Stimulated activated naive CD8-positive, alpha-beta T cell treated with anti-CD3 and anti-CD28 coated beads, Interleukin-15, amount 100 ng/mL, for 72 hours (primary cell): ENCODE results near the gene DLX4.

Experiments used
- ATAC-seq: fragments of 150-1000 bp; cut with Tn5 transposase; 2 replicates; pipeline ENCODE4 v1.10.0; 2021; ENCODE audit warnings: mild to moderate bottlenecking, moderate library complexity
- DNase-seq, 2 donors: peaks; one replicate each; pipeline ENCODE4 v3.0.0; 2021 to 2022
- H3K27ac Mint-ChIP-seq, 2 donors: one replicate each; pipeline ENCODE4 v1.8.0; 2022; ENCODE audit warnings: mild to moderate bottlenecking in 2 of 2, mixed read lengths in 2 of 2, moderate library complexity in 2 of 2
- H3K27me3 Mint-ChIP-seq: one replicate; pipeline ENCODE4 v1.8.0; 2022; ENCODE audit warnings: mixed read lengths
- H3K4me1 Mint-ChIP-seq: one replicate; pipeline ENCODE4 v1.8.0; 2022; ENCODE audit warnings: mild to moderate bottlenecking, mixed read lengths
- H3K4me3 Mint-ChIP-seq, 2 donors: one replicate each; pipeline ENCODE4 v1.8.0; 2022; ENCODE audit warnings: mild to moderate bottlenecking in 2 of 2, mixed read lengths in 2 of 2, moderate library complexity in 1 of 2
- H3K9me3 Mint-ChIP-seq, 2 donors: one replicate each; pipeline ENCODE4 v1.8.0; 2022; ENCODE audit warnings: mixed read lengths in 2 of 2

The DLX4 gene

GRCh38 chr17:49959183-49959935 is 9.6 kb upstream of the DLX4 start:
- H3K4me3 Mint-ChIP-seq, result no peak overlapping the region
- H3K27ac Mint-ChIP-seq, result no peak overlapping the region
- peaks cover 19% of the 10 kb centered on the region for H3K4me1 Mint-ChIP-seq
- H3K27me3 Mint-ChIP-seq, result peaks cover 46% of the 10 kb centered on the region
- H3K9me3 Mint-ChIP-seq, result no peaks in the 10 kb centered on the region
- no peak for ATAC-seq
- DNase-seq, result no peak

GRCh38 chr17:49962599-49963308 is 6.2 kb upstream of the DLX4 start:
- Mint-ChIP-seq H3K4me1 (peaks cover 42% of the 10 kb centered on the region), H3K4me3 (no peak overlapping the region), H3K27me3 (peaks cover 78% of the 10 kb centered on the region), H3K27ac (no peak overlapping the region), H3K9me3 (no peaks in the 10 kb centered on the region)
- DNase-seq (no peak), ATAC-seq (no peak)

GRCh38 chr17:49963309-49963625 is 5.7 kb upstream of the DLX4 start:
- Mint-ChIP-seq H3K4me3 (peak overlapping the region; percentile 73 to 74), H3K9me3 (no peaks in the 10 kb centered on the region), H3K4me1 (peaks cover 47% of the 10 kb centered on the region), H3K27me3 (peaks cover 81% of the 10 kb centered on the region), H3K27ac (no peak overlapping the region)
- no peak for ATAC-seq
- no peak for DNase-seq

GRCh38 chr17:49963626-49964302 is 5.2 kb upstream of the DLX4 start:
- peaks cover 50% of the 10 kb centered on the region for H3K4me1 Mint-ChIP-seq
- DNase-seq (no peak), ATAC-seq (no peak)
- H3K27me3 Mint-ChIP-seq, result peaks cover 82% of the 10 kb centered on the region
- no peaks in the 10 kb centered on the region for H3K9me3 Mint-ChIP-seq
- H3K27ac Mint-ChIP-seq, result peak overlapping the region in 1 of 2 donors; percentile 16
- H3K4me3 Mint-ChIP-seq, result peak overlapping the region; percentile 73 to 74

- no peak for DNase-seq
Observed at GRCh38 chr17:49964303-49964768, 4.7 kb upstream of the DLX4 start.

GRCh38 chr17:49964769-49965523 is 4.0 kb upstream of the DLX4 start:
- peak overlapping the region; percentile 73 to 74 for H3K4me3 Mint-ChIP-seq
- no peaks in the 10 kb centered on the region for H3K9me3 Mint-ChIP-seq
- DNase-seq (peak; percentile 48), ATAC-seq (peak; percentile 38)
- no peak overlapping the region for H3K27ac Mint-ChIP-seq
- H3K27me3 Mint-ChIP-seq, result peaks cover 85% of the 10 kb centered on the region
- peaks cover 60% of the 10 kb centered on the region for H3K4me1 Mint-ChIP-seq

More at GRCh38 chr17:49964303-49964768, 4.7 kb upstream of the DLX4 start:
- peaks cover 85% of the 10 kb centered on the region for H3K27me3 Mint-ChIP-seq
- H3K4me3 Mint-ChIP-seq, result peak overlapping the region; percentile 73 to 74
- no peaks in the 10 kb centered on the region for H3K9me3 Mint-ChIP-seq
- peak overlapping the region in 1 of 2 donors; percentile 37 for H3K27ac Mint-ChIP-seq
- H3K4me1 Mint-ChIP-seq, result peaks cover 55% of the 10 kb centered on the region
- no peak for ATAC-seq

- peak overlapping the region in 1 of 2 donors; percentile 17 for H3K4me3 Mint-ChIP-seq
- H3K4me1 Mint-ChIP-seq, result peaks cover 65% of the 10 kb centered on the region
- H3K27me3 Mint-ChIP-seq, result peaks cover 91% of the 10 kb centered on the region
- no peak for DNase-seq
- H3K9me3 Mint-ChIP-seq, result no peaks in the 10 kb centered on the region
- H3K27ac Mint-ChIP-seq, result no peak overlapping the region
- no peak for ATAC-seq
Observed at GRCh38 chr17:49965524-49965909, 3.5 kb upstream of the DLX4 start.

GRCh38 chr17:49966767-49967166 is 2.2 kb upstream of the DLX4 start:
- H3K4me3 Mint-ChIP-seq, result no peak overlapping the region
- ATAC-seq (no peak), DNase-seq (no peak)
- peaks cover 93% of the 10 kb centered on the region for H3K27me3 Mint-ChIP-seq
- no peak overlapping the region for H3K27ac Mint-ChIP-seq
- H3K4me1 Mint-ChIP-seq, result peaks cover 77% of the 10 kb centered on the region
- no peaks in the 10 kb centered on the region for H3K9me3 Mint-ChIP-seq

GRCh38 chr17:49967205-49967604 is 1.8 kb upstream of the DLX4 start:
- ATAC-seq (no peak), DNase-seq (no peak)
- H3K4me3 Mint-ChIP-seq, result no peak overlapping the region
- H3K4me1 Mint-ChIP-seq, result peaks cover 82% of the 10 kb centered on the region
- H3K27me3 Mint-ChIP-seq, result peaks cover 93% of the 10 kb centered on the region
- no peak overlapping the region for H3K27ac Mint-ChIP-seq
- no peaks in the 10 kb centered on the region for H3K9me3 Mint-ChIP-seq

GRCh38 chr17:49967621-49968404 is 1.2 kb upstream of the DLX4 start:
- Mint-ChIP-seq H3K27me3 (peaks cover 93% of the 10 kb centered on the region), H3K27ac (no peak overlapping the region), H3K4me1 (peaks cover 84% of the 10 kb centered on the region), H3K4me3 (peak overlapping the region; percentile 97), H3K9me3 (no peaks in the 10 kb centered on the region)
- DNase-seq (no peak), ATAC-seq (no peak)

GRCh38 chr17:49968405-49969133 is 421 bp upstream of the DLX4 start:
- DNase-seq (peak; percentile 78 to 81), ATAC-seq (peak; percentile 90)
- Mint-ChIP-seq H3K27me3 (peaks cover 93% of the 10 kb centered on the region), H3K9me3 (no peaks in the 10 kb centered on the region), H3K4me1 (peaks cover 81% of the 10 kb centered on the region), H3K4me3 (peak overlapping the region; percentile 97), H3K27ac (peak overlapping the region in 1 of 2 donors; percentile 90)

- ATAC-seq (no peak), DNase-seq (no peak)
- no peaks in the 10 kb centered on the region for H3K9me3 Mint-ChIP-seq
- H3K27ac Mint-ChIP-seq, result no peak overlapping the region
- peak overlapping the region; percentile 97 for H3K4me3 Mint-ChIP-seq
- peaks cover 68% of the 10 kb centered on the region for H3K4me1 Mint-ChIP-seq
- H3K27me3 Mint-ChIP-seq, result peaks cover 93% of the 10 kb centered on the region
Observed at GRCh38 chr17:49969795-49970389, 902 bp downstream of the DLX4 start.

GRCh38 chr17:49970498-49970897 is 1.5 kb downstream of the DLX4 start:
- peaks cover 61% of the 10 kb centered on the region for H3K4me1 Mint-ChIP-seq
- no peak overlapping the region for H3K27ac Mint-ChIP-seq
- DNase-seq (no peak), ATAC-seq (no peak)
- peak overlapping the region; percentile 97 for H3K4me3 Mint-ChIP-seq
- H3K27me3 Mint-ChIP-seq, result peaks cover 93% of the 10 kb centered on the region
- no peaks in the 10 kb centered on the region for H3K9me3 Mint-ChIP-seq
